Suprapubic skin (tissue), 3 donors: Measurements from ENCODE around the gene NOX3.

ENCODE experiments used
- EP300 ChIP-seq: sonication (generic); formaldehyde crosslinking; IDR thresholded peaks from one replicate; pipeline ENCODE4 v1.6.1; 2017; ENCODE audit warnings: antibody characterized with exemption
- TF ChIP-seq, protein P1 (sequence below), 2 donors: fragments of 200-600 bp in 1 of 2; fragments of 450-650 bp in 1 of 2; sonication (generic) in 1 of 2; IDR thresholded peaks; one replicate each; pipeline ENCODE4 v1.5.1; 2016 to 2019; ENCODE audit warnings: antibody characterized with exemption in 2 of 2, mild to moderate bottlenecking in 1 of 2, moderate library complexity in 1 of 2

DNA sequence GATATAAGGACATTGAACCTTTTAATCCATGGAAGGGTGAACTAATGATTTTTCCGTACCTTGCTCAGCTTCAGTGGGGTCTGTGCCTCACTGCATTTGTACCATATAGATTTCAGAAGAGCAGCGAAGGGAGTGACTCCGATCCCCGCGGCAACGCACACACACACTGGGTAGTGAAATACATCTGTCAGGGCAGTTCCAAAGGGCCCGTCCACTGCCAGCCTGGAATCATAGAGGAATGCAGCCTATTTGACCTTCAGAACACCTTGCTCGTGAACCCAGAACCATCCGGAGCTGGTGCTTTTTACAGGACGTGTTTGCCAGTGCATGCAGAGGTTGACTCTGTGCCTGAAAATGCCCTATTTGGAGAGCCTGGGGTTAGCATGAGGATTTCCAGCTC lies 33.0 kb downstream of the NOX3 start:
- TF ChIP-seq, protein P1, sequence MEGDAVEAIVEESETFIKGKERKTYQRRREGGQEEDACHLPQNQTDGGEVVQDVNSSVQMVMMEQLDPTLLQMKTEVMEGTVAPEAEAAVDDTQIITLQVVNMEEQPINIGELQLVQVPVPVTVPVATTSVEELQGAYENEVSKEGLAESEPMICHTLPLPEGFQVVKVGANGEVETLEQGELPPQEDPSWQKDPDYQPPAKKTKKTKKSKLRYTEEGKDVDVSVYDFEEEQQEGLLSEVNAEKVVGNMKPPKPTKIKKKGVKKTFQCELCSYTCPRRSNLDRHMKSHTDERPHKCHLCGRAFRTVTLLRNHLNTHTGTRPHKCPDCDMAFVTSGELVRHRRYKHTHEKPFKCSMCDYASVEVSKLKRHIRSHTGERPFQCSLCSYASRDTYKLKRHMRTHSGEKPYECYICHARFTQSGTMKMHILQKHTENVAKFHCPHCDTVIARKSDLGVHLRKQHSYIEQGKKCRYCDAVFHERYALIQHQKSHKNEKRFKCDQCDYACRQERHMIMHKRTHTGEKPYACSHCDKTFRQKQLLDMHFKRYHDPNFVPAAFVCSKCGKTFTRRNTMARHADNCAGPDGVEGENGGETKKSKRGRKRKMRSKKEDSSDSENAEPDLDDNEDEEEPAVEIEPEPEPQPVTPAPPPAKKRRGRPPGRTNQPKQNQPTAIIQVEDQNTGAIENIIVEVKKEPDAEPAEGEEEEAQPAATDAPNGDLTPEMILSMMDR (IDR thresholded peaks at IDR 0.05): no peak
- no peak for TF ChIP-seq EP300
